ENCODE results near the gene HDAC9. TPM values are rescaled to one million over a fixed set of nuclear protein-coding genes. Genes with fewer than 3 reads are reported as not detected.

The HDAC9 gene
- total RNA-seq, 1 donor from 2014 or later = 32.4 TPM

DNA sequence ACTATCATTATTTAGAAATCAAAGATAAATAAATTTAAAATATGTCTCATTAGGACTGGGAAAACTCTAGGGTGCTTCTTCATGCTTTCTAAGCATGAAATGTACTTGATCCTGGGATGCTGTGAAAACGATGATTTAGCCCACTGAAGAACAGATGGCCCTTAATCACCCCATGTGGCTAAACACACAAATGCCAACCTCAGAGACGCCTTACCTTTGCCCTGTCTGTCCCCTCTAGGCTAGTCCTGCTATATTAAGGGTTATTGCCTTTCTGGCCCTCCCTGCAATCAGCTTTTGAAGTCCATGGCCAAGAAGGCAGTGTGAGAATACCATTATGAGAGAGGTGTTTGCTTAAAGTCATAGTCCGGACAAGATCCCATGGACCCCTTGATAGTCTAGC lies 404.7 kb downstream of the HDAC9 start:
- no peak overlapping the region for H3K27ac ChIP-seq
- H3K4me3 ChIP-seq = no peak overlapping the region
- no peaks in the 10 kb centered on the region for H3K27me3 ChIP-seq
- intact Hi-C loops (cut with DNase I) = no loop called here
- no peak for DNase-seq (ENCODE audit: extremely low spot score in 2 of 2)
- TF ChIP-seq, protein P1, sequence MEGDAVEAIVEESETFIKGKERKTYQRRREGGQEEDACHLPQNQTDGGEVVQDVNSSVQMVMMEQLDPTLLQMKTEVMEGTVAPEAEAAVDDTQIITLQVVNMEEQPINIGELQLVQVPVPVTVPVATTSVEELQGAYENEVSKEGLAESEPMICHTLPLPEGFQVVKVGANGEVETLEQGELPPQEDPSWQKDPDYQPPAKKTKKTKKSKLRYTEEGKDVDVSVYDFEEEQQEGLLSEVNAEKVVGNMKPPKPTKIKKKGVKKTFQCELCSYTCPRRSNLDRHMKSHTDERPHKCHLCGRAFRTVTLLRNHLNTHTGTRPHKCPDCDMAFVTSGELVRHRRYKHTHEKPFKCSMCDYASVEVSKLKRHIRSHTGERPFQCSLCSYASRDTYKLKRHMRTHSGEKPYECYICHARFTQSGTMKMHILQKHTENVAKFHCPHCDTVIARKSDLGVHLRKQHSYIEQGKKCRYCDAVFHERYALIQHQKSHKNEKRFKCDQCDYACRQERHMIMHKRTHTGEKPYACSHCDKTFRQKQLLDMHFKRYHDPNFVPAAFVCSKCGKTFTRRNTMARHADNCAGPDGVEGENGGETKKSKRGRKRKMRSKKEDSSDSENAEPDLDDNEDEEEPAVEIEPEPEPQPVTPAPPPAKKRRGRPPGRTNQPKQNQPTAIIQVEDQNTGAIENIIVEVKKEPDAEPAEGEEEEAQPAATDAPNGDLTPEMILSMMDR (IDR thresholded peaks at IDR 0.05) = no peak
- TF ChIP-seq POLR2AphosphoS5 (IDR thresholded peaks at IDR 0.05; ENCODE audit: insufficient read depth in 1 of 2, low read depth in 1 of 2) (no peak), POLR2A (IDR thresholded peaks at IDR 0.05) (no peak)
- no peaks in the 10 kb centered on the region for H3K9me3 ChIP-seq
- H3K4me1 ChIP-seq = no peaks in the 10 kb centered on the region
- no peaks in the 10 kb centered on the region for H3K36me3 ChIP-seq

DNA sequence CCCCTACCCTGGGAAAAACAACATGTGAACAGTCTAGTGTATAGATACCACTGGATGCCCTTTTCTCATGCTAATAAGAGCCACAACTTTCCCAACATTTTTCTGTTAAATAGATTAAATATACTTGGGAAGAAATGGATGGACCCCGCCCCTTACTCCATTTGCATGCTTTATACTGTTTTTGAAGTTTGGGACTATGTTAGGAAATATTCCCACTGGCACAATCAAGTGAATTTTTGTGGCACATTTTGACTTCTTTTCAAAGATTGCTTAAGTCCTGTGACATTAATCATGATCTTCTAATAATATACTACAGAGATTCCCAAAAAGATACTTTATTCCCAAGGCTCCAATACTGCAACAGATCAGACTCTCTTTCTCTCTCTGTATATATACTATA lies 405.3 kb downstream of the HDAC9 start:
- no peaks in the 10 kb centered on the region for H3K4me1 ChIP-seq
- no peak overlapping the region for H3K27ac ChIP-seq
- H3K4me3 ChIP-seq = no peak overlapping the region
- H3K27me3 ChIP-seq = no peaks in the 10 kb centered on the region
- TF ChIP-seq POLR2AphosphoS5 (IDR thresholded peaks at IDR 0.05; ENCODE audit: insufficient read depth in 1 of 2, low read depth in 1 of 2) = no peak
- TF ChIP-seq, protein P1 (IDR thresholded peaks at IDR 0.05) = no peak
- no peaks in the 10 kb centered on the region for H3K9me3 ChIP-seq
- no peak for DNase-seq (ENCODE audit: extremely low spot score in 2 of 2)
- H3K36me3 ChIP-seq = no peaks in the 10 kb centered on the region
- intact Hi-C loops (cut with DNase I) = no loop called here

DNA sequence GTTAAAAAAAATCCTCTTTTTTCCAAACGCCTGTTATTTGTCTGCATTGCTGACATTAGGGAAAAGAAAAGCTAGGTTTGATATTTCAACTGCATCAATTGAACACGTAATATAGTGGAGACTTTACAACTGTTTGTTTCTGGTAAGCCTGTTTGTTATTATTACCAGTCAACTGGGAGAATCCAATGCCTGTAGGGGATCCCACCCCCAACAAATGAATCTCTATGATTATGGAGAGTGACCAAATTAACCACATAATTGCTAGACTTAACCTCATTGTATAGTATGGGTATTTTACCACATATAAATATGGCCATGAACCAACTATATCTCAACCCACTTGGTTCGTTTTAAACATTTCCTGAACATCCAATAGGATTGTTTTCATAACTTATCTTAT lies 405.8 kb downstream of the HDAC9 start:
- Histone ChIP-seq H3K27me3 (no peaks in the 10 kb centered on the region), H3K4me1 (no peaks in the 10 kb centered on the region), H3K9me3 (no peaks in the 10 kb centered on the region), H3K4me3 (no peak overlapping the region), H3K27ac (no peak overlapping the region), H3K36me3 (no peaks in the 10 kb centered on the region)
- TF ChIP-seq POLR2A (IDR thresholded peaks at IDR 0.05) (no peak), POLR2AphosphoS5 (IDR thresholded peaks at IDR 0.05; ENCODE audit: insufficient read depth in 1 of 2, low read depth in 1 of 2) (no peak)
- TF ChIP-seq, protein P1 (IDR thresholded peaks at IDR 0.05) = no peak
- intact Hi-C loops (cut with DNase I) = no loop called here
- no peak for DNase-seq (ENCODE audit: extremely low spot score in 2 of 2)

DNA sequence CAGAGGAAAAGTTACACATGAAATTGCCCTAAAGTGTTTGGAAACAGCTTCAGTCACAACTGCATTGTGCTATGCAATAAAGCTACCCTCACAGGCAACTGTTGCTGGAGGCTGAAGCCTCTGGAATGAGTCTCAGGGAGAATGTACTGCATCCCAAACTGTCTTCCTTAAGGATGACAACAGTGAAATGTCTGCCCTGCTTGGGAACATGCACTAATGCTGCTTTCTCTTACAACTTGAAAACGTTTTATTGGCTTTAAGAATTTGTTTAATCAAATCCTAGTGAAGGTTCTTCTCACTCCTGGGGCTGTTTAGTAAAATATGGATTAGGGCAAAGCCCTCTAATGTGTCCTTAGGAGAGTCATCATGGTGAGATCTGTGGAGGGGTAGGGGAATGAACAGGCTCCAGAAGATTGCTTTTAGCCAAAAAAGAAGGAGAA lies 406.5 kb downstream of the HDAC9 start:
- Histone ChIP-seq H3K27ac (no peak overlapping the region), H3K9me3 (no peaks in the 10 kb centered on the region), H3K27me3 (no peaks in the 10 kb centered on the region), H3K36me3 (no peaks in the 10 kb centered on the region), H3K4me1 (no peaks in the 10 kb centered on the region), H3K4me3 (no peak overlapping the region)
- intact Hi-C loops (cut with DNase I) = no loop called here
- TF ChIP-seq POLR2AphosphoS5 (IDR thresholded peaks at IDR 0.05; ENCODE audit: insufficient read depth in 1 of 2, low read depth in 1 of 2) (no peak), POLR2A (IDR thresholded peaks at IDR 0.05) (no peak)
- TF ChIP-seq, protein P1 (IDR thresholded peaks at IDR 0.05) = no peak
- DNase-seq (ENCODE audit: extremely low spot score in 2 of 2) = no peak

DNA sequence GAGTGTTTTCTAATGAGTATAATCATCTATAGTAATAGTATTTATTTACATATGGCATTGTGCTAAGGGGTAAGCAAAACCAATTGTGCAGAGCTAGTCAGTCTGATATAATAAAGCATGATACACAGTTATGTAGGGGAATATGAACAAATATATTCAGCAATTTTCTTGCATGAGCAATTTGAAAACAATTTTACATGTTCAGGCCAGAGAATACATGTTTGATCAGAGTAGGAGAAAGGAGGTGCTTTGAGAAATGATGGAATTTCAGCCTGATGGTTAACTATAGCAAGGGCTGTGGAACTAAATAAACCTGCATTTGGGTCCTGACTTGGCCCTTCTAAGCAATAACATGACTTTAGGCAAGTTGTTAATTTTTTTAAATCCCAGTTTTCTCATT lies 407.3 kb downstream of the HDAC9 start:
- H3K9me3 ChIP-seq = no peaks in the 10 kb centered on the region
- H3K27me3 ChIP-seq = no peaks in the 10 kb centered on the region
- no peaks in the 10 kb centered on the region for H3K4me1 ChIP-seq
- H3K36me3 ChIP-seq = no peaks in the 10 kb centered on the region
- TF ChIP-seq POLR2AphosphoS5 (IDR thresholded peaks at IDR 0.05; ENCODE audit: insufficient read depth in 1 of 2, low read depth in 1 of 2) (no peak), POLR2A (IDR thresholded peaks at IDR 0.05) (no peak)
- TF ChIP-seq, protein P1 (IDR thresholded peaks at IDR 0.05) = no peak
- intact Hi-C loops (cut with DNase I) = no loop called here
- H3K27ac ChIP-seq = no peak overlapping the region
- DNase-seq (ENCODE audit: extremely low spot score in 2 of 2) = no peak
- no peak overlapping the region for H3K4me3 ChIP-seq

All from vagina (tissue), 2 donors.